Kidney capillary endothelial cell (primary cell): ENCODE measurements around the gene CALB2.

Experiments used
- DNase-seq: peaks from one replicate; pipeline ENCODE4 v3.0.0-alpha.2; 2018; ENCODE audit warnings: low spot score

Gene CALB2

GRCh38 chr16:71389330-71389729 is 30.8 kb downstream of the CALB2 start:
- DNase-seq = no peak

- DNase-seq = no peak
These were observed 38.1 kb downstream of the CALB2 start for GRCh38 chr16:71396594-71396993.

- no peak for DNase-seq
These were observed 41.5 kb downstream of the CALB2 start for GRCh38 chr16:71399801-71400563.

GRCh38 chr16:71402007-71402406 is 43.5 kb downstream of the CALB2 start:
- DNase-seq = no peak

DNA sequence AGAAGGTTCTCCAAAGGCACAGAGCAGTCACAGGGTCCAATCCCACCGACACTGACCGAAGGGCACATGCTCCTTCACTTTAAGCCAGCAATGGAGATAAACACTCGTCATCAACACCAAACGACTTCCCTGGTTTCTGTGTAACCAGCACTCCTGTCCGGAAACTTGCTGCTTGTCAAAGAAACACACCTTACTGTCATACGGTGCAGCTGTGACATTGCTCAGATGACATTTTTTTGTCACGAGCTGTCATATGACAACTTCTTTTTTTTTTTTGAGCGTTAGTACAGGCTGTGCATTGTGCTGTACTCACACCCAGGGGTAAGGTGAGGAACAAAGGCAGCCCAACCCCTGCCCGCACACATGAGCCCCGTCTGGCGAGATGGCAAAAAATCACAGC is 44.2 kb downstream of the CALB2 start:
- DNase-seq = no peak

- no peak for DNase-seq
These were observed 45.8 kb downstream of the CALB2 start for GRCh38 chr16:71404364-71404763.

DNA sequence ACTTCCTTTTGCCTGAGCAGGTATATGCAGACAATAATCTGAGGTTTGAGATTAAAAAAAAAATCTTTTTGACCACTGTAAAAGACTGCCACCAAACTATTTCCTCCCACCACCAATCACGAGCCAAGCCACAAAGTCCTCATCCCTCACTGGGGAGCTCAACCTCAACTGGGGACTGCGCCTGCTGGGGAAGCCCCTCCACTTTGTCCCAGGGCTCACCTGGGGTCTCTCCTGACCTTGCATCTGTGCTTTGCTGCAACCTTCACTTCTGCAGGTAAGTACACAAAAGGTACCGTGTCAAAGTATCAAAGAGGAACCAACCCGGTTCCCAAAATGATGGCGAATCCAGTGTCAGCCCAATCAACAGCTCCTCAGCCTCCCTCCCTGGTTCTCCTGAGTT is 47.8 kb downstream of the CALB2 start:
- no peak for DNase-seq

GRCh38 chr16:71406724-71407123 is 48.2 kb downstream of the CALB2 start:
- DNase-seq = no peak

GRCh38 chr16:71407731-71408130 is 49.2 kb downstream of the CALB2 start:
- no peak for DNase-seq

- DNase-seq = no peak
These were observed 50.0 kb downstream of the CALB2 start for GRCh38 chr16:71408536-71408935.

GRCh38 chr16:71409011-71409775 is 50.7 kb downstream of the CALB2 start:
- no peak for DNase-seq

GRCh38 chr16:71410146-71410545 is 51.6 kb downstream of the CALB2 start:
- DNase-seq = no peak

DNA sequence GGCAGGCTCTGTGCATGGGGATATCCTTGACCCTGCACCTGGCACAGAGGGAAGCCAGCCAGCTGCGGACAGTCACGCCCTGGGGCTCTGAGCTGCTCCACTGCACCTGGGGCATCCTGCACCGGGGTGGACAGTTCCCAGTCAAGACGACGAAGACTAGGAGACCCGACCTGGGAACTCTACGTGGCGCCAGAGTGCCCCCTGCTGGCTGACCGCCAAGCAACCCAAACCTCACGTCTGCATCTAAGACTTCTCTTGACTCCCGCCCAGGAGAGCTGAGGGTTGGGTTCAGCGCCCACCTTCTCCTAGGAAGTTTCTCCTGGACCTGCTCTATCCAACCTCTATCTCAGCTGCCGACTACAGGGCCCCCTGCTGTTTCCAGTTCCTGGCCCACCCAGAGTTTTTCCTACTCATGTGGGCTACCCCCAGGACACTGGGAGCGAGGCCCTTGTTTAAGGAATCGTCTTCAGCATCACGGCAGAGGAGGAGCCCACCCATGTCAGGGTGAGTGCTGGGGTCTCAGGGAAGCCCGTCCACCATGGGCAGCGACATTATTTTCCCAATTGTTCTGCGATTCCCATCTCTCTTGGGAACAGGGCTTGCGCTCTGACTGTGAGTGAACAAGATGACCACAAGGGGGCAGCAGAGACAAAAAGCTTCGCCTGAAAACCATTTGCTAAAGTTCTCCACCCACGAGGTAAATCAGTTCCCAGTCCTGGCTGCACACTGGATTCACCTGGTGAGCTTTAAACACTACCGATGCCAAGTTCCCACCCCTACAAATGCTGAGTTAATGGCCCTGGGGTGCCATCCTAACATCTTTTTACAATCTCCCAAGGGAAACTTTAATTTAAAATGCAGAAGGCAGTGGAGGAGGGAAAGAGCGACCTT is 54.0 kb downstream of the CALB2 start:
- peak; percentile 62 for DNase-seq

DNA sequence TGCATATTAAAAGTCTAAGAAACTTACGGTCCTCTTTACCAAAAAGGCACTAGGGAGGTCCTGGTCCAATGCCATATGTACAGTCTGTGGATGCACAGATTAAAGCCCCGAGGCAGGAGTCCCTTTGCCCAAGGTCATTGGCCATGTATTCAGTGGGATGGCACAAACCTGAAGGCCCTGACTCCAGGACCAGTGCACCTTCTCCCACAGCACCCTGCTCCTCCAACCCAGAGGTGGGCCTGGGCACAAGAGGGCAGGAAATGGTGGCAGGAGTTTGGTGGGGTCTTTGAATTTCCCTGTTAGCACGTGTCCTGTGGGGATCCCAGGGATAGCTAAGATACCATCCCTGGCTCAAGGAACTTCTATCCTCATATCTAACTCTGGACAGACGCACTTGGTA is 54.8 kb downstream of the CALB2 start:
- DNase-seq = no peak

GRCh38 chr16:71414038-71414437 is 55.5 kb downstream of the CALB2 start:
- DNase-seq = no peak

GRCh38 chr16:71421911-71422310 is 63.4 kb downstream of the CALB2 start:
- DNase-seq = no peak

- DNase-seq = no peak
These were observed 64.5 kb downstream of the CALB2 start for GRCh38 chr16:71423016-71423415.

DNA sequence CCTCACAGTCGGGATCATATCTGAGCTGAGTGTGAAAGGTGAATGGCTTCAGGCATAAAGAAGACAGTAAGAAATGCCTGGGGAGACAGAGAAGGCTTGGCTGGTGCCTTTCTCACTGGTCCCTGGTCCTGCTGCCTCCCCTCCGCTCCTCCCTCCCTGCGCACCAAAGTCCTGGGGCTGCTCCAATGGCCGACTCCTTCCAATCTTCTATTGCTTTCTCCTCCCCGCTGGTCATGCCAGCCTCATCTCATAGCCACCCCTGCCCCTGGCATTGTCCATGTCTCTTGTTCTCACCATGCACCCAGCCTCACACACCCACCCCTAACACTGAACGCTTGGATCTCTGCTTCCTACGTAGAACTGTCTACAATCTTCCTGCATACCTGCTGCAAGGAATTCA is 65.3 kb downstream of the CALB2 start:
- DNase-seq = no peak

DNA sequence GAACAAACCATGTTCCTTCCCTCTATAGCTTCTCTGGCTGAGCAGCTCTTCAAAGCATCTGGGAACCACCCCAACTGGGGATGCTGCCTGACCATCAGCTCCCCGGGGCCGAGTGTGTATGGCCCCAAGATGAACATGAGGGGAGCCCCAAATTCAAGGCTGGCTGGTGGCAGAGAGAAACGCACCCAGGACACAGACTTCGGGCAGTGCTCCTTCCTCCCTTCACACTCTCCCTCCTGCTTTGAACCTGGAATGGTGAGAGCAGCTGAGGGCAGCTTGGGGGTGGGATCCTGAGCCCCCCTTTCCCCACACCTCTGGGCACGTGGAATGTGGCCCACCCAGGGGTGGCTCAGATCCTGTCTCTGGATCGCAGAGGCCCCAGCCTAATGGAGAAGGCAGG is 66.1 kb downstream of the CALB2 start:
- DNase-seq = no peak

- DNase-seq = no peak
These were observed 67.2 kb downstream of the CALB2 start for GRCh38 chr16:71425746-71426068.

DNA sequence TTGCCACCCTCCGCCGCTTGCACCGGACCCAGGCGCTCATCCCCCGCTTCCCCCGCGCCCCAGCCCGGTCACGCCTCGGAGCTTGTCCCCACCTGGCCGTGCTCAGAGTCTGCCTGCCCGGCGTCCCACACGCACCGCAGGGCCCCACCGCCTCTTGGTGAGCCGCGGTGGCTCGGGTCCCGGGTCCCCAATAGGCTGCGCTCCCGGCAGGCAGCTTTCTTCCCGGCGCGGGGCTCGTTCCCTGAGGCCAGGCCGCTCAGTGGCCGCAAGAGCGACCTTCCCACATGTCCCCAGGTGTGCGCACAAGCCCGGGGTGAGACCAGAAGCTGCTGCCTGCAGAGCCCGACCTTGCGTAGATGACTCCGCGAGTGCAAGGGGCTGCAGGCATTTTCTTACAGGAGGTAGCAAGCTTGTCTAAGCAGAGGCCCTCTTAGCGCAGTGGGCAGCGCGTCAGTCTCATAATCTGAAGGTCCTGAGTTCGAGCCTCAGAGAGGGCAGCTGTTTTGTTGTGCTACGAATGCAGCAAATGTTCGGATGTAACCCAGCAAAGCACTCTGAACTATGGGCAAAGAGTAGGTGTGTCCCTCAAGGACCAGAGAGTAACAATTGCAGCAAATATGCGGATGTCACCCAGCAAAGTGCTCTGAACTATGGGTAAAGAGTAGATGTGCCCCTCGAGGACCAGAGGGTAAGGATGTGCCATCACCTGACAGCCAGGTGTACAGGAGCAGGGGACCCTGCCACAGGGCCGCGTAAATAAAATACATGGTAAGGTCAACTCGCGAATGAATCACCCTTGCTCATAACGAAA is 67.8 kb downstream of the CALB2 start:
- DNase-seq = peak; percentile 63
